Activated CD4-positive, alpha-beta T cell treated with anti-CD3 and anti-CD28 coated beads, Interleukin-2, amount 50 U/mL, for 16 hours (primary cell): ENCODE results near the gene MMD.

Source experiments
- DNase-seq: peaks from one replicate; pipeline ENCODE4 v3.0.0-alpha.2; 2020

The MMD gene

GRCh38 chr17:55345132-55345531 lies 76.5 kb downstream of the MMD start:
- no peak for DNase-seq

- DNase-seq: peak; percentile 89
These were observed 77.1 kb downstream of the MMD start for GRCh38 chr17:55344514-55344997.

DNA sequence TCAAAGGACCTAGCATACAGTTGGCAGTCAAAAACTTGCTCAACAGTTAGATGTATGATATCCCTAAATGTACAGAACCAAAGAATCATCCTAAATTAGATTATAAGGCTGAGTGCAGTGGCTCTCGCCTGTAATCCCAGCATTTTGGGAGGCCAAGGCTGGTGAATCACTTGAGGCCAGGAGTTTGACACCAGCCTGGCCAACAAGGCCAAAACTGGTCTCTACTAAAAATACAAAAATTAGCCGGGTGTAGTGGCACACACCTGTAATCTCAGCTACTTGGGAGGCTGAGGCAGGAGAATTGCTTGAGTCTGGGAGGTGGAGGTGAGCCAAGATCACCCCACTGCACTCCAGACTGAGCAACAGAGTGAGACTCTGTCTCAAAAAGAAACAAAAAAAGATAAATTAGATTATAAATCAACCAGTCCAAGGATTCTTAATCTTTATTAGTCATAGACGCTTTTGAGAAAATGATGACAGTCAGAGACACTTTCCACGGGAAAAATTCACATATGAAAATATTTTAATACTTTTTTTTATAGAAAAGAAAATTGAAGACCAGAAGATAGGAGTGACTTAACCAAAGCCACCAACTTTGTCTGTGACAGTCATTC lies 77.6 kb downstream of the MMD start:
- no peak for DNase-seq

DNA sequence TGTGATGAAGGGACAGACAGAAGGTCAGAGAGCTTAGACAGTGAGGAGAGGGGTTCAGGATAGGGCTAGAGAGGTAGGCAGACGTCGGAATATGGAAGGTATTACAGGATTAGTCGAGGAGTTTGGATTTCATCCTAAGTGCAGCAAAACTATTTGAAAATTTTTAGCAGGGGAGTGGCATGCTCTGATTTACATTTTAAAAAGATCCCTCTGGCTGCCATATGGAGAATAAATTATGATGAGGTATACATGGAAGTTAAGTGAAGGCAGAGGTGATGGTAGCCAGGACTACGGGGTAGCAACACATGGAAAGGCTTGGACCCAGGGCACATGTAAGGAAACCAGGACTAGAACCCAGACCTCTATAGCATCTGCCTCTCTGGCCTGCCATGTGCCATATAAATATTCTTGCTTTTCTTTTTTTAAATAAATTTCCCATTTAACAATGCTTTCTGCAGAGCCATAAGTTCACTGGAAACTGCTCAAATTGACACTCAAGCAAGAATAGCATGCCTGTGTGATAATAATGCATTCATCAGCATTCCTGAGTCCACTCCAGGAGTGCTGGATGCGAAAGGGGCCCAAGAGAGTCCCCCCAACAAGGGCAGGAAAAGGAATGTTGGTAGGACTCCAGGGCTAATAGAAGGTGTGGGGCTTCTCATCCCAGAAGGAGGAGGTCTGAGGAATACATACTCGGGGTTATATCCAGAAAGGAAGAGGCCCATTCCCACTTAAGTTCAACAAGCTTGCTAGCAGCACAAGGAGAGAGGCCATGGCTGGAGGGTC lies 78.6 kb downstream of the MMD start:
- no peak for DNase-seq
